PC-3 (cell line): ENCODE data around the gene CALHM6.

ENCODE experiments used
- CTCF ChIP-seq: fragments of 300-600 bp; sonication (generic); conservative IDR thresholded peaks from 2 replicates; pipeline ENCODE4 v1.5.1; 2017; ENCODE audit warnings: antibody characterized with exemption, low read depth, mild to moderate bottlenecking, low read length
- EZH2 ChIP-seq: fragments of 300-600 bp; sonication (generic); IDR thresholded peaks from one replicate; pipeline ENCODE4 v1.6.1; 2017; ENCODE audit warnings: antibody characterized with exemption, mild to moderate bottlenecking, low read length; ENCODE audit not compliant: unreplicated experiment

GRCh38 chr6:116443105-116443504 is 18.1 kb upstream of the CALHM6 start:
- no peak for TF ChIP-seq CTCF
- no peak for TF ChIP-seq EZH2
